Endothelial cell of umbilical vein (primary cell): Measurements from ENCODE around the gene BTNL9. TPM values are rescaled to one million over a fixed set of nuclear protein-coding genes. Genes with fewer than 3 reads are reported as not detected.
"Not testable (repeated sequence)": the region's sequence is repeated elsewhere in the genome, so short reads cannot be mapped to it uniquely, and the experiment has no call there.

Experiments used
- BruUV-seq: library from RNA; stranded (reverse); fragments of 400-500 nt; replicated peaks from 2 replicates; lab custom pipeline; 2021; lab: Mats Ljungman, UMichigan
- CTCF ChIA-PET: fragments of 300-600, 350-600 bp; sonication (Branson Sonifier 250); formaldehyde crosslinking; loops from one replicate; lab custom pipeline; 2021; ENCODE audit warnings: antibody characterized with exemption, inconsistent platforms; lab: Charles Lee
- POLR2A ChIA-PET: fragments of 300-600, 350-600 bp; sonication (Branson Sonifier 250); formaldehyde crosslinking; loops from one replicate; lab custom pipeline; 2021; ENCODE audit warnings: antibody characterized with exemption, inconsistent platforms; lab: Charles Lee
- DNase-seq: peaks from one replicate; pipeline ENCODE4 v3.0.0-alpha.2; 2011; ENCODE audit warnings: low read depth, low spot score
- FAIRE-seq: peaks from 2 replicates; lab custom pipeline; 2011; peaks lifted over from hg19 to GRCh38; lab: Jason Lieb, UNC
- H2AFZ ChIP-seq: 2 replicates; pipeline ENCODE4 v1.6.0; 2012; ENCODE audit warnings: low read depth, low read length, control low read depth, inconsistent platforms
- H3K27ac ChIP-seq: 2 replicates; pipeline ENCODE4 v1.5.1; 2011; ENCODE audit warnings: low read depth, mild to moderate bottlenecking, control low read depth, low read length, moderate library complexity; ENCODE audit not compliant: insufficient read depth
- H3K27me3 ChIP-seq, 2 experiments: 2 replicates each; pipeline versions ENCODE4 v1.6.0 to v1.6.1; 2011; ENCODE audit warnings: low read length in 2 of 2, mixed read lengths in 1 of 2; ENCODE audit not compliant: control insufficient read depth in 2 of 2, insufficient read depth in 2 of 2
- H3K36me3 ChIP-seq, 2 experiments: 2 replicates in 1 of 2; 3 replicates in 1 of 2; pipeline ENCODE4 v1.5.1; 2011; ENCODE audit warnings: low read length in 2 of 2, mild to moderate bottlenecking in 1 of 2, moderate library complexity in 1 of 2; ENCODE audit not compliant: control insufficient read depth in 2 of 2, insufficient read depth in 2 of 2; ENCODE audit errors: extremely low read depth in 1 of 2
- H3K4me1 ChIP-seq: 3 replicates; pipeline ENCODE4 v1.5.1; 2011; ENCODE audit warnings: mild to moderate bottlenecking, low read length; ENCODE audit not compliant: control insufficient read depth, insufficient read depth; ENCODE audit errors: extremely low read depth
- H3K4me2 ChIP-seq: 2 replicates; pipeline ENCODE4 v1.6.1; 2011; ENCODE audit warnings: low read length, control low read depth, mixed read lengths; ENCODE audit not compliant: insufficient read depth
- H3K4me3 ChIP-seq, 3 experiments: fragments of 200-600 bp in 1 of 3; sonication (generic), shearing (Covaris generic) in 1 of 3; replicated peaks in 1 of 3; 2 replicates each; pipeline ENCODE4 v1.5.1; 2011 to 2016; ENCODE audit warnings: control low read depth in 3 of 3, low read length in 3 of 3, mild to moderate bottlenecking in 2 of 3, inconsistent platforms in 1 of 3, low read depth in 1 of 3, moderate library complexity in 1 of 3; ENCODE audit not compliant: insufficient read depth in 1 of 3
- H3K79me2 ChIP-seq: 2 replicates; pipeline ENCODE4 v1.6.0; 2012; ENCODE audit warnings: low read length, inconsistent platforms; ENCODE audit not compliant: control insufficient read depth, insufficient read depth
- H3K9ac ChIP-seq: replicated peaks from 2 replicates; pipeline ENCODE3; 2011; ENCODE audit warnings: low read length, control low read depth; ENCODE audit not compliant: insufficient read depth; ENCODE audit errors: extremely low read depth
- H3K9me1 ChIP-seq: replicated peaks from 3 replicates; pipeline ENCODE4 v1.6.0; 2011; ENCODE audit warnings: mild to moderate bottlenecking, low read length; ENCODE audit not compliant: control insufficient read depth, insufficient read depth; ENCODE audit errors: extremely low read depth
- H3K9me3 ChIP-seq: replicated peaks from 2 replicates; pipeline ENCODE4 v1.5.1; 2012; ENCODE audit warnings: low read length, inconsistent platforms; ENCODE audit not compliant: control insufficient read depth, insufficient read depth
- H4K20me1 ChIP-seq: replicated peaks from 2 replicates; pipeline ENCODE3; 2011; ENCODE audit warnings: mild to moderate bottlenecking, low read length; ENCODE audit not compliant: control insufficient read depth, insufficient read depth; ENCODE audit errors: extremely low read depth
- dilution Hi-C: fragments of 300-500 bp; cut with MboI; formaldehyde crosslinking; loops from one replicate; pipeline ENCODE4 v1.15.0; 2019; ENCODE audit warnings: low sequenced_read_pairs; ENCODE audit not compliant: extremely low pct_ligation_motif_present
- intact Hi-C: fragments of 100-400 bp; cut with micrococcal nuclease; formaldehyde crosslinking; loops from one replicate; pipeline ENCODE4 v1.10.0; 2022
- polyA plus RNA-seq, 4 experiments: library from polyadenylated mRNA; depleted of rRNA in 3 of 4; stranded (reverse) in 3 of 4; unstranded in 1 of 4; fragments of >200 nt; gene quantifications; 2 replicates each; pipeline versions ENCODE4 v1.2.1 to v1.2.3, GENCODE V29; 2011 to 2012; ENCODE audit warnings: missing spikeins in 1 of 4
- total RNA-seq: library from RNA; stranded (reverse); gene quantifications from 2 replicates; pipeline ENCODE4 v1.2.3, GENCODE V29; 2021

The BTNL9 gene
- total and polyA plus RNA-seq, 2 donors (not counting 3 experiments of a cell fraction or from before 2014, with no cell fraction given) = 0.13 to 0.33 TPM

GRCh38 chr5:181104259-181104568 lies 64.1 kb downstream of the BTNL9 start:
- intact Hi-C loops, POLR2A ChIA-PET, H3K27ac ChIP-seq, DNase-seq, H3K4me2 ChIP-seq, H3K36me3 ChIP-seq, H3K9ac ChIP-seq, H3K79me2 ChIP-seq, H4K20me1 ChIP-seq, H3K4me3 ChIP-seq, CTCF ChIA-PET, H3K9me1 ChIP-seq, BruUV-seq, dilution Hi-C loops, H3K9me3 ChIP-seq, H3K4me1 ChIP-seq: not testable (repeated sequence)
- peaks cover 8 to 12% of the 10 kb centered on the region in 2 experiments for H3K27me3 ChIP-seq
- peak overlapping the region; percentile 76 for H2AFZ ChIP-seq
- peak; percentile 81 for FAIRE-seq

- FAIRE-seq = peak; percentile 62
- BruUV-seq, dilution Hi-C loops: not testable (repeated sequence)
Measured at GRCh38 chr5:181104606-181105390, 64.7 kb downstream of the BTNL9 start.

More at GRCh38 chr5:181104606-181105390, 64.7 kb downstream of the BTNL9 start:
- H2AFZ ChIP-seq, H3K4me1 ChIP-seq, H4K20me1 ChIP-seq, H3K9me3 ChIP-seq, H3K27ac ChIP-seq, H3K36me3 ChIP-seq, intact Hi-C loops, DNase-seq, H3K4me3 ChIP-seq, H3K4me2 ChIP-seq, POLR2A ChIA-PET, H3K27me3 ChIP-seq, H3K79me2 ChIP-seq, CTCF ChIA-PET, H3K9ac ChIP-seq, H3K9me1 ChIP-seq: not testable (repeated sequence)
